IPS DF 6.9 (cell line): ENCODE results near the gene PDE8B.

ENCODE experiments used
- DNase-seq: peaks from one replicate; pipeline ENCODE4 v3.0.0-alpha.2; 2013; ENCODE audit warnings: low read depth, low spot score
- H3K27ac ChIP-seq: one replicate; pipeline ENCODE4 v1.5.1; 2013; ENCODE audit warnings: low read length, control low read depth
- H3K27me3 ChIP-seq: 2 replicates; pipeline ENCODE4 v1.6.1; 2013; ENCODE audit warnings: mild to moderate bottlenecking, low read length; ENCODE audit not compliant: control insufficient read depth, insufficient read depth
- H3K36me3 ChIP-seq: 2 replicates; pipeline ENCODE4 v1.6.1; 2013; ENCODE audit warnings: low read length; ENCODE audit not compliant: control insufficient read depth, insufficient read depth
- H3K4me1 ChIP-seq: 2 replicates; pipeline ENCODE4 v1.6.1; 2013; ENCODE audit warnings: low read length; ENCODE audit not compliant: control insufficient read depth, insufficient read depth
- H3K4me3 ChIP-seq: 2 replicates; pipeline ENCODE4 v1.5.1; 2013; ENCODE audit warnings: mild to moderate bottlenecking, low read length
- H3K9me3 ChIP-seq: 2 replicates; pipeline ENCODE4 v1.6.1; 2013; ENCODE audit warnings: low read length, inconsistent platforms; ENCODE audit not compliant: control insufficient read depth, insufficient read depth
- whole genome bisulfite sequencing: extraction: QIAGEN DNeasy Blood & Tissue Kit; methylation state at CpG from one replicate; pipeline ENCODE4 v1.1.7; 2013; ENCODE audit warnings: mixed read lengths, missing lambda C conversion rate; ENCODE audit not compliant: insufficient read length, insufficient coverage; 5-methylcytosine and 5-hydroxymethylcytosine counted together

The PDE8B gene

GRCh38 chr5:77333451-77334123 is 123.1 kb downstream of the PDE8B start:
- Histone ChIP-seq H3K27ac (no peak overlapping the region), H3K36me3 (no peaks in the 10 kb centered on the region), H3K4me3 (no peak overlapping the region), H3K27me3 (no peaks in the 10 kb centered on the region), H3K9me3 (no peaks in the 10 kb centered on the region), H3K4me1 (no peaks in the 10 kb centered on the region; the same call in 1 of the 2 replicates)
- no CpG with 5 or more reads among the region's 5 CpGs for WGBS
- no peak for DNase-seq

- no peak overlapping the region for H3K4me3 ChIP-seq
- H3K36me3 ChIP-seq, result no peaks in the 10 kb centered on the region
- H3K27ac ChIP-seq, result no peak overlapping the region
- no CpG with 5 or more reads among the region's 3 CpGs for WGBS
- DNase-seq, result no peak
- no peaks in the 10 kb centered on the region for H3K27me3 ChIP-seq
- H3K4me1 ChIP-seq, result no peaks in the 10 kb centered on the region; the same call in 1 of the 2 replicates
- no peaks in the 10 kb centered on the region for H3K9me3 ChIP-seq
Measured at GRCh38 chr5:77337246-77337645, 126.8 kb downstream of the PDE8B start.

GRCh38 chr5:77337686-77338085 is 127.2 kb downstream of the PDE8B start:
- no peak overlapping the region for H3K4me3 ChIP-seq
- no peaks in the 10 kb centered on the region for H3K9me3 ChIP-seq
- H3K36me3 ChIP-seq, result no peaks in the 10 kb centered on the region
- H3K4me1 ChIP-seq, result no peaks in the 10 kb centered on the region; the same call in 1 of the 2 replicates
- H3K27ac ChIP-seq, result no peak overlapping the region
- WGBS, result no CpG with 5 or more reads among the region's 4 CpGs
- no peaks in the 10 kb centered on the region for H3K27me3 ChIP-seq
- DNase-seq, result no peak

GRCh38 chr5:77339337-77339890 is 128.9 kb downstream of the PDE8B start:
- Histone ChIP-seq H3K4me3 (no peak overlapping the region), H3K36me3 (no peaks in the 10 kb centered on the region), H3K27me3 (no peaks in the 10 kb centered on the region), H3K27ac (no peak overlapping the region), H3K9me3 (no peaks in the 10 kb centered on the region), H3K4me1 (no peaks in the 10 kb centered on the region)
- no peak for DNase-seq
- no CpG with 5 or more reads among the region's 4 CpGs for WGBS

GRCh38 chr5:77343165-77343564 is 132.7 kb downstream of the PDE8B start:
- Histone ChIP-seq H3K4me3 (no peak overlapping the region), H3K27me3 (no peaks in the 10 kb centered on the region), H3K4me1 (no peaks in the 10 kb centered on the region), H3K36me3 (no peaks in the 10 kb centered on the region), H3K27ac (no peak overlapping the region), H3K9me3 (no peaks in the 10 kb centered on the region)
- no CpG with 5 or more reads among the region's 3 CpGs for WGBS
- DNase-seq, result no peak

GRCh38 chr5:77347435-77348098 is 137.1 kb downstream of the PDE8B start:
- no peak for DNase-seq
- Histone ChIP-seq H3K9me3 (no peaks in the 10 kb centered on the region), H3K27ac (no peak overlapping the region), H3K4me1 (no peaks in the 10 kb centered on the region), H3K36me3 (no peaks in the 10 kb centered on the region), H3K4me3 (no peak overlapping the region), H3K27me3 (no peaks in the 10 kb centered on the region)
- no CpG with 5 or more reads among the region's 5 CpGs for whole genome bisulfite sequencing

- no peak overlapping the region for H3K27ac ChIP-seq
- H3K4me1 ChIP-seq, result no peaks in the 10 kb centered on the region
Measured at GRCh38 chr5:77353251-77353650, 142.8 kb downstream of the PDE8B start.

GRCh38 chr5:77354454-77354853 is 144.0 kb downstream of the PDE8B start:
- Histone ChIP-seq H3K4me1 (no peaks in the 10 kb centered on the region), H3K4me3 (no peak overlapping the region), H3K36me3 (no peaks in the 10 kb centered on the region), H3K27me3 (no peaks in the 10 kb centered on the region), H3K27ac (no peak overlapping the region), H3K9me3 (no peaks in the 10 kb centered on the region)
- no CpG with 5 or more reads among the region's 2 CpGs for WGBS
- no peak for DNase-seq

More at GRCh38 chr5:77353251-77353650, 142.8 kb downstream of the PDE8B start:
- Histone ChIP-seq H3K9me3 (no peaks in the 10 kb centered on the region), H3K36me3 (no peaks in the 10 kb centered on the region), H3K4me3 (no peak overlapping the region), H3K27me3 (no peaks in the 10 kb centered on the region)
- DNase-seq, result no peak
- no CpG with 5 or more reads among the region's 4 CpGs for WGBS

GRCh38 chr5:77355080-77355479 is 144.6 kb downstream of the PDE8B start:
- no peak overlapping the region for H3K4me3 ChIP-seq
- no peak for DNase-seq
- no CpG with 5 or more reads among the region's 7 CpGs for WGBS
- no peaks in the 10 kb centered on the region for H3K27me3 ChIP-seq
- H3K36me3 ChIP-seq, result no peaks in the 10 kb centered on the region
- no peaks in the 10 kb centered on the region for H3K4me1 ChIP-seq
- H3K9me3 ChIP-seq, result no peaks in the 10 kb centered on the region
- no peak overlapping the region for H3K27ac ChIP-seq

GRCh38 chr5:77355751-77356150 is 145.3 kb downstream of the PDE8B start:
- H3K27ac ChIP-seq, result no peak overlapping the region
- no peak for DNase-seq
- no peaks in the 10 kb centered on the region for H3K4me1 ChIP-seq
- H3K9me3 ChIP-seq, result no peaks in the 10 kb centered on the region
- no peaks in the 10 kb centered on the region for H3K27me3 ChIP-seq
- H3K36me3 ChIP-seq, result no peaks in the 10 kb centered on the region
- no peak overlapping the region for H3K4me3 ChIP-seq
